Measurements from ENCODE around the gene FAM114A1.
A peak's percentile ranks its signal among the peaks of the same experiment; 100 is the strongest.

FAM114A1 gene

GRCh38 chr4:38837334-38837733 lies 30.3 kb upstream of the FAM114A1 start:
- Histone ChIP-seq H3K4me3 (ENCODE audit: low read length, poor library complexity, severe bottlenecking) (no peak overlapping the region), H3F3A (ENCODE audit: low read depth) (no peaks in the 10 kb centered on the region), H3K4me1 (ENCODE audit: insufficient read depth, low read length, poor library complexity, severe bottlenecking) (peaks cover 4% of the 10 kb centered on the region), H3K36me3 (ENCODE audit: insufficient read depth, low read length) (no peaks in the 10 kb centered on the region), H3K9me2 (replicated peaks; ENCODE audit: low read depth, low read length) (no peaks in the 10 kb centered on the region), H3K79me2 (ENCODE audit: insufficient read depth, low read length) (no peaks in the 10 kb centered on the region), H3K4me2 (ENCODE audit: low read depth, low read length, poor library complexity, severe bottlenecking) (peak overlapping the region; percentile 30), H3K9me3 (ENCODE audit: insufficient read depth, low read depth, low read length) (0 out of 2 replicates have a peak, but pooled peaks cover 5% of the 10 kb centered on the region), H3K27me3 (ENCODE audit: insufficient read depth, low read length, poor library complexity, severe bottlenecking) (no peaks in the 10 kb centered on the region), H2AFZ (ENCODE audit: low read length) (no peak overlapping the region), H4K20me1 (ENCODE audit: insufficient read depth, low read length, poor library complexity, severe bottlenecking) (no peaks in the 10 kb centered on the region), H3K9ac (ENCODE audit: low read depth, low read length, poor library complexity, severe bottlenecking) (no peak overlapping the region)
- no peak for TF ChIP-seq EZH2phosphoT487 (IDR thresholded peaks at IDR 0.05; ENCODE audit: borderline replicate concordance)
- TF ChIP-seq, protein P1, sequence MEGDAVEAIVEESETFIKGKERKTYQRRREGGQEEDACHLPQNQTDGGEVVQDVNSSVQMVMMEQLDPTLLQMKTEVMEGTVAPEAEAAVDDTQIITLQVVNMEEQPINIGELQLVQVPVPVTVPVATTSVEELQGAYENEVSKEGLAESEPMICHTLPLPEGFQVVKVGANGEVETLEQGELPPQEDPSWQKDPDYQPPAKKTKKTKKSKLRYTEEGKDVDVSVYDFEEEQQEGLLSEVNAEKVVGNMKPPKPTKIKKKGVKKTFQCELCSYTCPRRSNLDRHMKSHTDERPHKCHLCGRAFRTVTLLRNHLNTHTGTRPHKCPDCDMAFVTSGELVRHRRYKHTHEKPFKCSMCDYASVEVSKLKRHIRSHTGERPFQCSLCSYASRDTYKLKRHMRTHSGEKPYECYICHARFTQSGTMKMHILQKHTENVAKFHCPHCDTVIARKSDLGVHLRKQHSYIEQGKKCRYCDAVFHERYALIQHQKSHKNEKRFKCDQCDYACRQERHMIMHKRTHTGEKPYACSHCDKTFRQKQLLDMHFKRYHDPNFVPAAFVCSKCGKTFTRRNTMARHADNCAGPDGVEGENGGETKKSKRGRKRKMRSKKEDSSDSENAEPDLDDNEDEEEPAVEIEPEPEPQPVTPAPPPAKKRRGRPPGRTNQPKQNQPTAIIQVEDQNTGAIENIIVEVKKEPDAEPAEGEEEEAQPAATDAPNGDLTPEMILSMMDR (conservative IDR thresholded peaks at IDR 0.05; ENCODE audit: low read length), result no peak

DNA sequence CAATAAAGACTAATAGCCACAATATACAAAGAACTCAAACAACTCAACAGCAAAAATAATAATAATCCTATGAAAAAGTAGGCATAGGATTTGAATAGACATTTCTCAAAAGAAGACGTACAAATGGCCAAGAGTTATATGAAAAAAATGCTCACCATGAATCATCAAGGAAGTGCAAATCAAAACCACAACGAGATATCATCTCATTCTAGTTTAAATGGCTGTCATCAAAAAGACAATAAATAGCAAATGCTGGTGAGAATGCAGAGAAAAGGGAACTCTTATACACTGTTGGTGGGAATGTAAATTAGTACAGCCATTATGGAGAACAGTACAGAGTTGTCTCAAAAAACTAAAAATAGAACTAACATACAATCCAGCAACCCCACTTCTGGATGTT lies 29.8 kb upstream of the FAM114A1 start:
- Histone ChIP-seq H3K4me2 (ENCODE audit: low read depth, low read length, poor library complexity, severe bottlenecking) (peak overlapping the region; percentile 30), H3K9ac (ENCODE audit: low read depth, low read length, poor library complexity, severe bottlenecking) (no peak overlapping the region), H3K79me2 (ENCODE audit: insufficient read depth, low read length) (no peaks in the 10 kb centered on the region)

GRCh38 chr4:38842994-38843393 lies 24.6 kb upstream of the FAM114A1 start:
- no peak overlapping the region for H3K4me3 ChIP-seq (ENCODE audit: low read length, poor library complexity, severe bottlenecking)
- no peaks in the 10 kb centered on the region for H3F3A ChIP-seq (ENCODE audit: low read depth)
- TF ChIP-seq, protein P1 (conservative IDR thresholded peaks at IDR 0.05; ENCODE audit: low read length), result no peak
- TF ChIP-seq EZH2phosphoT487 (IDR thresholded peaks at IDR 0.05; ENCODE audit: borderline replicate concordance), result no peak
- H3K9me2 ChIP-seq (replicated peaks; ENCODE audit: low read depth, low read length), result no peaks in the 10 kb centered on the region
- H3K4me2 ChIP-seq (ENCODE audit: low read depth, low read length, poor library complexity, severe bottlenecking), result no peak overlapping the region
- H3K9me3 ChIP-seq (ENCODE audit: insufficient read depth, low read depth, low read length), result no peaks in the 10 kb centered on the region
- no peaks in the 10 kb centered on the region for H3K36me3 ChIP-seq (ENCODE audit: insufficient read depth, low read length)
- no peaks in the 10 kb centered on the region for H3K27me3 ChIP-seq (ENCODE audit: insufficient read depth, low read length, poor library complexity, severe bottlenecking)
- H3K9ac ChIP-seq (ENCODE audit: low read depth, low read length, poor library complexity, severe bottlenecking), result no peak overlapping the region
- no peaks in the 10 kb centered on the region for H4K20me1 ChIP-seq (ENCODE audit: insufficient read depth, low read length, poor library complexity, severe bottlenecking)
- no peak overlapping the region for H2AFZ ChIP-seq (ENCODE audit: low read length)
- H3K79me2 ChIP-seq (ENCODE audit: insufficient read depth, low read length), result no peaks in the 10 kb centered on the region
- H3K4me1 ChIP-seq (ENCODE audit: insufficient read depth, low read length, poor library complexity, severe bottlenecking), result peaks cover 3% of the 10 kb centered on the region

More for the DNA sequence above, 29.8 kb upstream of the FAM114A1 start:
- Histone ChIP-seq H3F3A (ENCODE audit: low read depth) (no peaks in the 10 kb centered on the region), H3K9me3 (ENCODE audit: insufficient read depth, low read depth, low read length) (0 out of 2 replicates have a peak, but pooled peaks cover 5% of the 10 kb centered on the region), H3K4me1 (ENCODE audit: insufficient read depth, low read length, poor library complexity, severe bottlenecking) (peaks cover 4% of the 10 kb centered on the region), H3K9me2 (replicated peaks; ENCODE audit: low read depth, low read length) (no peaks in the 10 kb centered on the region), H2AFZ (ENCODE audit: low read length) (no peak overlapping the region), H3K4me3 (ENCODE audit: low read length, poor library complexity, severe bottlenecking) (no peak overlapping the region), H3K27me3 (ENCODE audit: insufficient read depth, low read length, poor library complexity, severe bottlenecking) (no peaks in the 10 kb centered on the region), H4K20me1 (ENCODE audit: insufficient read depth, low read length, poor library complexity, severe bottlenecking) (no peaks in the 10 kb centered on the region), H3K36me3 (ENCODE audit: insufficient read depth, low read length) (no peaks in the 10 kb centered on the region)
- TF ChIP-seq, protein P1 (conservative IDR thresholded peaks at IDR 0.05; ENCODE audit: low read length), result no peak
- TF ChIP-seq EZH2phosphoT487 (IDR thresholded peaks at IDR 0.05; ENCODE audit: borderline replicate concordance), result no peak
